RWPE1 (cell line): ENCODE data around the gene MAP2K3.
A peak's percentile ranks its signal among the peaks of the same experiment; 100 is the strongest.

Experiments used
- CTCF ChIA-PET: fragments of 350-600 bp; sonication (Branson Sonifier 250); formaldehyde crosslinking; extraction: SDS; loops from one replicate; lab custom pipeline; 2021; lab: Yijun Ruan, JAX
- POLR2A ChIA-PET: fragments of 400-600 bp; formaldehyde crosslinking; extraction: SDS; loops from one replicate; lab custom pipeline; 2020; ENCODE audit warnings: antibody characterized with exemption; ENCODE audit not compliant: low non-redundant PET; lab: Yijun Ruan, JAX
- DNase-seq: peaks from one replicate; pipeline ENCODE4 v3.0.0; 2012; ENCODE audit warnings: low spot score
- H3K27ac ChIP-seq: fragments of 450-650 bp; 2 replicates; pipeline ENCODE4 v1.5.1; 2017
- TF ChIP-seq, protein P1 (sequence below): fragments of 450-650 bp; conservative IDR thresholded peaks from 2 replicates; pipeline ENCODE4 v1.5.1; 2017; ENCODE audit warnings: low read depth, mild to moderate bottlenecking

The MAP2K3 gene

DNA sequence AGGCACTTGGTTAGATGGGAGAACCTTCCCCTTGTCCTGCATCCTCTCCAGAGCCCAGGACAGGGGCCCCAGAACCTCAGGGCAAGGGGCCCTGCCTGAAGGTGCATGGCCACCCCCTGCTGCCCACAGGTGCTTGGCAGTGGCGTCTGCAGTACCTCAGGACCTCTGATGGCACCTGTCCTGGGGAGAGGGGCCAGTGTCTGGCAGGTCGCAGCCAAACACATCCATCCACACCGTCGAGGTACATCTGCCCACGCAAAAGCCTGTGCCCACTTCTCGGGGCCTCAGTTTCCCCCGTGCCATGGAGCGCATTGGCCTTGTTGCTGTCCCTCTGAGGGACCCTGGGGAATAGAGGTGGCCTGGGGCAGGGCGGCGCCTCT is 9.3 kb downstream of the MAP2K3 start:
- no peak for DNase-seq
- ChIA-PET CTCF (no interaction called here), POLR2A (no interaction called here)
- TF ChIP-seq, protein P1, sequence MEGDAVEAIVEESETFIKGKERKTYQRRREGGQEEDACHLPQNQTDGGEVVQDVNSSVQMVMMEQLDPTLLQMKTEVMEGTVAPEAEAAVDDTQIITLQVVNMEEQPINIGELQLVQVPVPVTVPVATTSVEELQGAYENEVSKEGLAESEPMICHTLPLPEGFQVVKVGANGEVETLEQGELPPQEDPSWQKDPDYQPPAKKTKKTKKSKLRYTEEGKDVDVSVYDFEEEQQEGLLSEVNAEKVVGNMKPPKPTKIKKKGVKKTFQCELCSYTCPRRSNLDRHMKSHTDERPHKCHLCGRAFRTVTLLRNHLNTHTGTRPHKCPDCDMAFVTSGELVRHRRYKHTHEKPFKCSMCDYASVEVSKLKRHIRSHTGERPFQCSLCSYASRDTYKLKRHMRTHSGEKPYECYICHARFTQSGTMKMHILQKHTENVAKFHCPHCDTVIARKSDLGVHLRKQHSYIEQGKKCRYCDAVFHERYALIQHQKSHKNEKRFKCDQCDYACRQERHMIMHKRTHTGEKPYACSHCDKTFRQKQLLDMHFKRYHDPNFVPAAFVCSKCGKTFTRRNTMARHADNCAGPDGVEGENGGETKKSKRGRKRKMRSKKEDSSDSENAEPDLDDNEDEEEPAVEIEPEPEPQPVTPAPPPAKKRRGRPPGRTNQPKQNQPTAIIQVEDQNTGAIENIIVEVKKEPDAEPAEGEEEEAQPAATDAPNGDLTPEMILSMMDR, result no peak
- H3K27ac ChIP-seq, result peak overlapping the region; percentile 71

DNA sequence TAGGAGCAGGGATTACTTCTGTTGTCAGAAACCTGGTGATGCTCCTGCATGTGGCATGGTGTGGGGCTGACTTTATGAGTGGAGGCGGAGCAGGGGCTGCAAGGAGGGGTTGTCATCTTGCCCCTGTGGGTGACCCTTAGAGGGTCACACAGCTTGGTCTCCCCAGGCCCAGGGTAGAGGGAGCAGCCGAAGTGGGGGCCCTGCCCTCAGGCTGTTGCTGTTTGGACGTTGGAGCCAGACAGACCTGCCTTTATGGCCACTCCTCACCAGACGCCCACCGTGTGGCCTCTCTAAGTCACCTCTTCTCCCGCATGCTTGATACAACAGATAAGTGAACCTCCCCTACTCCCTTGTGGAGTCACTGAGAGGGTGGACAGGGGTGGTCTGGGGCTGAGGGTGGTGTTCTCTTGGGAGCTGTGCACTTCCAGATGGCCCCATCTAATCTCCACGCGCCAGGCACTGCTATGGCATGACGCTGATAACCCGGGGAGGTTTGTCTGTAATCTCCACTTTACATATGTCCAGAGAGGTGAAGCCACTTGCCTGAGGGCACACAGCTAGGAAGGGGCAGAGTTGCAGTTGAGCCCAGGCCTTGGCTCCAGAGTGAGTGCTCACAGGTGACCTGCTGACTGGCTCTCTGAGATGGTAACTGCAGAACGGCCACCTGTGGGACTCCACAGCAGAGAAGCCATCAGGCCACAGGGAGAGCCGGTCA is 10.0 kb downstream of the MAP2K3 start:
- ChIA-PET CTCF (no interaction called here), POLR2A (interaction anchor here (0.8 kb wide), 1 partner anchor 18 kb away, joined by 3 read pairs; no protein-coding TSS in a partner anchor)
- TF ChIP-seq, protein P1, result no peak
- no peak for DNase-seq
- peak overlapping the region; percentile 71 for H3K27ac ChIP-seq

DNA sequence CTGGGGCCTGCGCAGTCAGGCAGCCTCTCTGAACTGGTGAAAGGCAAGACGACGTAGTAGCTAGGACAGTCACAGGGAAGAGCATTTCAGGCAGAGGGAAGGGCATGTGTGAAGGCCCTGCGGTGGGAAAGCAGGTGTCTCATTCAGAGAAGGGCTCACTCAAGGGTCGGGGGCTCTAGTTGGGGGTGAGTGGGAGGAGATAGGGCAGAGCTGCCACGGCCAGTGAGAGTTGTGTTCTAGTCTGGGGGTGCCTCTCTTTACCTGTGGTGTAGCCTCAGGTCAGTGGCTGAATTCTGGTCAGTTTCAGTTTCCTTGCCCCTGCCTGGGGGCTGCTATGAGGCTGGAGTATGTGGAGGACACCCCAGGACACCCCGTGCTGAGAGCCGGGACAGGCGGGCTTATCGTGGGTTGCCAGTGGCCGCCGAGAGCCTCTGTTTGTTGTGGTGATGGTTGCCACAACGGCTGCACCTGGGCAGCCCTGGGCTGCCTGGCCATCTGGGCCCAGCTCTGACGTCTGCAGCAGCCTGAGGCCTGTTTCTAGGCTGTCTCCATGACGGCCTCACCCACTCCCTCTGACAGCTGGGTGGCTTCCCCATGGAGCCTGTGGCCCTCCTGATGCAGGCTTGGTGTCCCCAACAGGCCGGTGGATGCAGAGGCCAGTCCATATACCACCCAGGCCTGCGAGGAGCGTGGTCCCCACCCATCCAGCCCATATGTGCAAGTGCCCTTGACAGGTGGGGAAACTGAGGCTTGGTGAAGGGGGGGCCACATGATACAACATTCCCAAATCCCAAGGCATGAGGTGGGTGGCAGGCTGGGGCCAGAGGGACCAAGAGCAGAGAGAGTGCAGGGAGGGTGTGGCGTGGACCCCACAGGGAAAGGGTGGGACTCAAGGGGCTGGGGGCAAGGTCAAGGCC is 10.8 kb downstream of the MAP2K3 start:
- ChIA-PET POLR2A (interaction anchor here (0.6 to 0.8 kb wide), 2 partner anchors 19 to 92 kb away, joined by 3 to 13 read pairs; no protein-coding TSS in a partner anchor), CTCF (no interaction called here)
- no peak for DNase-seq
- TF ChIP-seq, protein P1, result no peak
- H3K27ac ChIP-seq, result peak overlapping the region; percentile 71

DNA sequence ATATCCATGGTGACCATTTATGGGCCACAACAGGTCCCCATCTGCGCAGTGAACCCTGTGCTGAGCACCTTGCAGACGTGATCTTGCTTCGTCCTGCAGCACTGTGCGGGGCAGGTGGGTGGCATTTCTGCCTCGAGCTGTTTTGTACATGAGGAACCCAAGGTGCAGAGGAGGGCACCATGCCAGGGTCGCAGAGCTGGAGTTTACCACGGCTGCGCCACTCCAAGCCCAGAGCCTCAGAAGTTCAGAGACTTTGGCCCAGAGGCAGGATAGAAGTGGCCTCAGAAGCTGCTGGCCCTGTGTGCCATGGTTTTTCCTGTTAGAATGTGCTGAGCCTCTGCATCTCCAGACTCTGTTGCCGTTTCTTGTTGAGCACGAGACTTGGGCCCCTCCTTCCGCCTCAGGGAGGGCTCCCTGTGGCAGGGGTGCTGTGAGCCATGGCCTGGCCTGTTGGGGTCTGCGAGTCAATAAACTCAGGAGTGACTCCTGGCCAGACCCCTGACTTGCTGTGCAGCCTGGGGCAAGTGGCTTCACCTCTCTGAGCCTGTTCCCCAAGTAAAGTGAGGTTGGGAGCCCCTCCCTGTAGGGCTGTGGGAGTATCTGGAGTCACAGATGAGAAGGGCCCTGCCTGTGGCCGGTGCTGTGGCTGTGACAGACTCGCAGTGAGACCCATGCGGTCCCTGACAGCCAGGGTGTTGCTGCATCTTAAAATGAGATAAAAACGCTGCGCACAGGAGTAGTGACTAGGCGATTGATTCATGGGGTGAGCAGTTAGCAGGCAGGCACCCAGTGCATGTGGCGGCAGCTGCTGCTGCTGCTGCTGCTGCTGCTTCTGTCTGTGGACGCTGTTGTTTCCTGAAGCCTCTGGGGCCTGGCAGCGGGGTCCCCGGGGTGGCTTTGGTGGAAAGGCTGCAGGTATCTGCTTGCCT is 11.8 kb downstream of the MAP2K3 start:
- POLR2A ChIA-PET, result no interaction called here
- peak overlapping the region; percentile 71 for H3K27ac ChIP-seq
- CTCF ChIA-PET, result interaction anchor here (0.6 kb wide), 1 partner anchor 23 kb away, joined by 3 read pairs; no protein-coding TSS in a partner anchor
- DNase-seq, result no peak
- TF ChIP-seq, protein P1, result no peak

DNA sequence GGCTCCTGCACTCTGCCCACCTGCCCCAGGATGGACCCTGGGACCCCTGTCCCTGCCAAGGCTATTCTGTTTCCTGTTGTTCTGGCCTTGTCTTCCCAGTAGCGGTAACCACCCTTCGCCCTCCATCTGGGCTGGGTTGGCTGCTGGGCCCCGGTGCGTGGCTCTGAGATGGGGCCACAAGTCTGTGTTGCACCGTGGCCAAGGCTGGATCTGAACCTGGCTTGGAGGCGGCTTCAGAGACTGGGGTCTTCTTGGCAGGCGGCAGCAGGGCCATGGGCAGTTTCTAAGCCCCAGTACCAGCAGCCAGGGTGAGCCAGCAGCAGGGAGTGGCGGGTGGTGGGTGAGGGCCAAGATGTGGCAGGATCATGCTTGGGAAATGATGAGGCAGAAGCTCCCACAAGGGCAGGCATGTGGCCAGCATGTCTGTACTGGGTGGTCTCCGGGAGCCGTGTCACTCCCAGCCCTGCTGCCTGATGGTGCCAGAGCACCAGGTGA is 12.6 kb downstream of the MAP2K3 start:
- POLR2A ChIA-PET, result no interaction called here
- peak overlapping the region; percentile 71 for H3K27ac ChIP-seq
- CTCF ChIA-PET, result no interaction called here
- DNase-seq, result no peak
- TF ChIP-seq, protein P1, result no peak
